GM23338 (cell line): Measurements from ENCODE around the gene EPHB6. TPM values are rescaled to one million over a fixed set of nuclear protein-coding genes. Genes with fewer than 3 reads are reported as not detected.

Source experiments
- ATAC-seq: fragments of 200-7000 bp; cut with Tn5 transposase; 3 replicates; pipeline ENCODE4 v1.9.1; 2020
- DNase-seq: peaks from one replicate; pipeline ENCODE4 v3.0.0-alpha.2; 2015; ENCODE audit warnings: low spot score
- H2AFZ ChIP-seq: fragments of 200-600 bp; sonication (generic); 2 replicates; pipeline ENCODE4 v1.8.0; 2016; ENCODE audit warnings: antibody characterized with exemption, mild to moderate bottlenecking, moderate library complexity
- H3F3A ChIP-seq: fragments of 200-600 bp; sonication (generic); replicated peaks from 2 replicates; pipeline ENCODE4 v1.8.0; 2017; ENCODE audit warnings: antibody characterized with exemption, mixed run types, low read depth
- H3K27ac ChIP-seq: fragments of 200-600 bp; sonication (generic); 2 replicates; pipeline ENCODE4 v1.6.1; 2016; ENCODE audit warnings: low read depth
- H3K27me3 ChIP-seq: fragments of 200-600 bp; sonication (generic); 2 replicates; pipeline ENCODE4 v1.8.0; 2016; ENCODE audit warnings: mild to moderate bottlenecking, mixed run types, moderate library complexity; ENCODE audit not compliant: insufficient read depth
- H3K36me3 ChIP-seq: fragments of 200-600 bp; sonication (generic); 2 replicates; pipeline ENCODE4 v1.8.0; 2016; ENCODE audit warnings: mild to moderate bottlenecking; ENCODE audit not compliant: insufficient read depth
- H3K4me1 ChIP-seq: fragments of 200-600 bp; sonication (generic); 2 replicates; pipeline ENCODE4 v1.8.0; 2016; ENCODE audit warnings: mild to moderate bottlenecking, moderate library complexity; ENCODE audit not compliant: insufficient read depth
- H3K4me2 ChIP-seq: fragments of 200-600 bp; sonication (generic); 2 replicates; pipeline ENCODE4 v1.7.1; 2017; ENCODE audit warnings: mixed run types
- H3K4me3 ChIP-seq: fragments of 200-600 bp; sonication (generic); 2 replicates; pipeline ENCODE4 v1.6.1; 2016; ENCODE audit warnings: mixed run types
- H3K79me2 ChIP-seq: fragments of 200-600 bp; sonication (generic); replicated peaks from 2 replicates; pipeline ENCODE4 v1.8.0; 2017; ENCODE audit warnings: mild to moderate bottlenecking; ENCODE audit not compliant: insufficient read depth
- H3K9me2 ChIP-seq: fragments of 200-600 bp; sonication (generic); 2 replicates; pipeline ENCODE4 v1.8.0; 2017; ENCODE audit not compliant: insufficient read depth
- H4K20me1 ChIP-seq: fragments of 200-600 bp; sonication (generic); replicated peaks from 2 replicates; pipeline ENCODE4 v1.8.0; 2017; ENCODE audit warnings: mild to moderate bottlenecking; ENCODE audit not compliant: insufficient read depth
- H3K27ac Mint-ChIP-seq: 2 replicates; pipeline ENCODE4 v1.8.0; 2020; ENCODE audit warnings: inconsistent platforms, mild to moderate bottlenecking, moderate library complexity, mixed read lengths
- H3K27me3 Mint-ChIP-seq: 3 replicates; pipeline ENCODE4 v1.8.0; 2022; ENCODE audit warnings: low read depth, mild to moderate bottlenecking, moderate library complexity, mixed read lengths, inconsistent platforms; ENCODE audit not compliant: insufficient read depth, poor library complexity
- H3K36me3 Mint-ChIP-seq: 3 replicates; pipeline ENCODE4 v1.8.0; 2021; ENCODE audit warnings: low read depth, mild to moderate bottlenecking, inconsistent platforms, moderate library complexity, mixed read lengths
- H3K4me1 Mint-ChIP-seq: 3 replicates; pipeline ENCODE4 v1.8.0; 2020; ENCODE audit warnings: mild to moderate bottlenecking, inconsistent platforms, mixed read lengths
- H3K4me3 Mint-ChIP-seq: 3 replicates; pipeline ENCODE4 v1.8.0; 2021; ENCODE audit warnings: moderate library complexity, mild to moderate bottlenecking, inconsistent platforms, mixed read lengths
- H3K9me3 Mint-ChIP-seq: 3 replicates; pipeline ENCODE4 v1.8.0; 2020; ENCODE audit warnings: moderate library complexity, mild to moderate bottlenecking, inconsistent platforms, mixed read lengths
- CREB1 ChIP-seq: fragments of 250-450 bp; sonication (Bioruptor Pico); IDR thresholded peaks from 2 replicates; pipeline ENCODE4 v1.5.0; 2020; ENCODE audit warnings: low read depth, mild to moderate bottlenecking, moderate library complexity
- EZH2 ChIP-seq: fragments of 200-600 bp; sonication (generic); IDR thresholded peaks from one replicate; pipeline ENCODE4 v1.8.0; 2017; ENCODE audit warnings: antibody characterized with exemption, mild to moderate bottlenecking, low read depth; ENCODE audit not compliant: unreplicated experiment
- EZH2phosphoT487 ChIP-seq: fragments of 200-600 bp; sonication (generic); IDR thresholded peaks from one replicate; pipeline ENCODE4 v1.8.1; 2018; ENCODE audit warnings: antibody characterized with exemption; ENCODE audit not compliant: unreplicated experiment
- JUNB ChIP-seq: IDR thresholded peaks from one replicate; pipeline ENCODE4 v1.6.1; 2016; ENCODE audit warnings: antibody characterized with exemption; ENCODE audit not compliant: unreplicated experiment
- NANOG ChIP-seq: IDR thresholded peaks from 2 replicates; pipeline ENCODE4 v1.6.1; 2016; ENCODE audit warnings: antibody characterized with exemption, borderline replicate concordance
- POLR2AphosphoS5 ChIP-seq: IDR thresholded peaks from 2 replicates; pipeline ENCODE4 v1.6.1; 2016; ENCODE audit warnings: antibody characterized with exemption, low read depth
- REST ChIP-seq: IDR thresholded peaks from one replicate; pipeline ENCODE4 v1.6.1; 2018; ENCODE audit warnings: antibody characterized with exemption; ENCODE audit not compliant: unreplicated experiment
- STAT1 ChIP-seq: IDR thresholded peaks from one replicate; pipeline ENCODE4 v1.6.1; 2016; ENCODE audit warnings: antibody characterized with exemption; ENCODE audit not compliant: unreplicated experiment
- ZNF114 ChIP-seq: fragments of 250-450 bp; sonication (Bioruptor Pico); IDR thresholded peaks from 2 replicates; pipeline ENCODE4 v1.5.0; 2020; ENCODE audit warnings: mild to moderate bottlenecking, moderate library complexity
- ZNF331 ChIP-seq: fragments of 250-450 bp; sonication (Bioruptor Pico); IDR thresholded peaks from 2 replicates; pipeline ENCODE4 v1.5.0; 2020; ENCODE audit warnings: low read depth, mild to moderate bottlenecking, moderate library complexity
- ZNF462 ChIP-seq: fragments of 250-450 bp; sonication (Bioruptor Pico); IDR thresholded peaks from 2 replicates; pipeline ENCODE4 v1.5.0; 2020; ENCODE audit warnings: mild to moderate bottlenecking, moderate library complexity
- polyA plus RNA-seq: library from polyadenylated mRNA; unstranded; fragments of >200 nt; fragmentation: Nextera tagmentation; extraction: Ambion mirVana; gene quantifications from 2 replicates; pipeline ENCODE4 v1.2.1, GENCODE V29; 2016
- total RNA-seq: library from RNA; depleted of rRNA; stranded (reverse); fragments of >200 nt; shearing (Covaris generic); gene quantifications from 2 replicates; pipeline ENCODE4 v1.2.3, GENCODE V29; 2014
- TF ChIP-seq, protein P1 (sequence below): IDR thresholded peaks from 2 replicates; pipeline ENCODE4 v1.6.1; 2016; ENCODE audit warnings: antibody characterized with exemption
- TF ChIP-seq, protein P2 (sequence below), 2 experiments: fragments of 200-600 bp in 1 of 2; sonication (generic) in 1 of 2; conservative IDR thresholded peaks; 2 replicates each; pipeline versions ENCODE4 v1.5.1 to v1.6.1; 2016 to 2017; ENCODE audit warnings: antibody characterized with exemption in 2 of 2, low read depth in 2 of 2, mild to moderate bottlenecking in 2 of 2, moderate library complexity in 1 of 2

EPHB6 gene
- total and polyA plus RNA-seq, 2 experiments from 2014 or later = 20.8 to 27.5 TPM

- H3K36me3 Mint-ChIP-seq = no peaks in the 10 kb centered on the region
- Histone ChIP-seq H3K79me2 (no peaks in the 10 kb centered on the region), H3K27me3 (peaks cover 11% of the 10 kb centered on the region), H2AFZ (no peak overlapping the region), H4K20me1 (no peaks in the 10 kb centered on the region), H3K9me2 (no peaks in the 10 kb centered on the region), H3K4me3 (no peak overlapping the region), H3F3A (no peaks in the 10 kb centered on the region), H3K4me2 (no peak overlapping the region), H3K36me3 (no peaks in the 10 kb centered on the region; the same call in none of the 2 replicates), H3K27ac (no peak overlapping the region), H3K4me1 (peaks cover 28% of the 10 kb centered on the region)
- no peak for DNase-seq
- peaks cover 34% of the 10 kb centered on the region for H3K4me1 Mint-ChIP-seq
- no peak for TF ChIP-seq EZH2phosphoT487
- no peak for TF ChIP-seq ZNF331 (CRISPR knock-in tag)
- no peak for TF ChIP-seq REST
- TF ChIP-seq CREB1 (CRISPR knock-in tag) = no peak
- no peak for TF ChIP-seq JUNB
- no peak for TF ChIP-seq ZNF462 (CRISPR knock-in tag)
- TF ChIP-seq EZH2 = no peak
- TF ChIP-seq ZNF114 = no peak
- TF ChIP-seq, protein P1, sequence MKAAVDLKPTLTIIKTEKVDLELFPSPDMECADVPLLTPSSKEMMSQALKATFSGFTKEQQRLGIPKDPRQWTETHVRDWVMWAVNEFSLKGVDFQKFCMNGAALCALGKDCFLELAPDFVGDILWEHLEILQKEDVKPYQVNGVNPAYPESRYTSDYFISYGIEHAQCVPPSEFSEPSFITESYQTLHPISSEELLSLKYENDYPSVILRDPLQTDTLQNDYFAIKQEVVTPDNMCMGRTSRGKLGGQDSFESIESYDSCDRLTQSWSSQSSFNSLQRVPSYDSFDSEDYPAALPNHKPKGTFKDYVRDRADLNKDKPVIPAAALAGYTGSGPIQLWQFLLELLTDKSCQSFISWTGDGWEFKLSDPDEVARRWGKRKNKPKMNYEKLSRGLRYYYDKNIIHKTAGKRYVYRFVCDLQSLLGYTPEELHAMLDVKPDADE = no peak
- no peak for TF ChIP-seq NANOG
- no peak for TF ChIP-seq STAT1
- TF ChIP-seq, protein P2, sequence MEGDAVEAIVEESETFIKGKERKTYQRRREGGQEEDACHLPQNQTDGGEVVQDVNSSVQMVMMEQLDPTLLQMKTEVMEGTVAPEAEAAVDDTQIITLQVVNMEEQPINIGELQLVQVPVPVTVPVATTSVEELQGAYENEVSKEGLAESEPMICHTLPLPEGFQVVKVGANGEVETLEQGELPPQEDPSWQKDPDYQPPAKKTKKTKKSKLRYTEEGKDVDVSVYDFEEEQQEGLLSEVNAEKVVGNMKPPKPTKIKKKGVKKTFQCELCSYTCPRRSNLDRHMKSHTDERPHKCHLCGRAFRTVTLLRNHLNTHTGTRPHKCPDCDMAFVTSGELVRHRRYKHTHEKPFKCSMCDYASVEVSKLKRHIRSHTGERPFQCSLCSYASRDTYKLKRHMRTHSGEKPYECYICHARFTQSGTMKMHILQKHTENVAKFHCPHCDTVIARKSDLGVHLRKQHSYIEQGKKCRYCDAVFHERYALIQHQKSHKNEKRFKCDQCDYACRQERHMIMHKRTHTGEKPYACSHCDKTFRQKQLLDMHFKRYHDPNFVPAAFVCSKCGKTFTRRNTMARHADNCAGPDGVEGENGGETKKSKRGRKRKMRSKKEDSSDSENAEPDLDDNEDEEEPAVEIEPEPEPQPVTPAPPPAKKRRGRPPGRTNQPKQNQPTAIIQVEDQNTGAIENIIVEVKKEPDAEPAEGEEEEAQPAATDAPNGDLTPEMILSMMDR (conservative IDR thresholded peaks at IDR 0.05; ENCODE audit: low read depth in 2 of 2) = no peak
- no peak for TF ChIP-seq POLR2AphosphoS5
- peaks cover 13% of the 10 kb centered on the region for H3K27me3 Mint-ChIP-seq
- ATAC-seq = no peak
- no peaks in the 10 kb centered on the region; the same call in 2 of the 3 replicates for H3K9me3 Mint-ChIP-seq
- H3K27ac Mint-ChIP-seq = no peak overlapping the region
- H3K4me3 Mint-ChIP-seq = no peak overlapping the region
Measured at GRCh38 chr7:142857625-142858024, 2.7 kb downstream of the EPHB6 start.
